Jurkat, Clone E6-1 (cell line): ENCODE results near the gene CABLES2.

Experiments used
- DNase-seq: peaks from one replicate; pipeline ENCODE4 v3.0.0-alpha.2; 2011; ENCODE audit warnings: low read depth, low spot score
- H3K4me3 ChIP-seq: 2 replicates; pipeline ENCODE4 v1.5.1; 2011; ENCODE audit warnings: mild to moderate bottlenecking, low read length, control low read depth, moderate library complexity

Gene CABLES2

DNA sequence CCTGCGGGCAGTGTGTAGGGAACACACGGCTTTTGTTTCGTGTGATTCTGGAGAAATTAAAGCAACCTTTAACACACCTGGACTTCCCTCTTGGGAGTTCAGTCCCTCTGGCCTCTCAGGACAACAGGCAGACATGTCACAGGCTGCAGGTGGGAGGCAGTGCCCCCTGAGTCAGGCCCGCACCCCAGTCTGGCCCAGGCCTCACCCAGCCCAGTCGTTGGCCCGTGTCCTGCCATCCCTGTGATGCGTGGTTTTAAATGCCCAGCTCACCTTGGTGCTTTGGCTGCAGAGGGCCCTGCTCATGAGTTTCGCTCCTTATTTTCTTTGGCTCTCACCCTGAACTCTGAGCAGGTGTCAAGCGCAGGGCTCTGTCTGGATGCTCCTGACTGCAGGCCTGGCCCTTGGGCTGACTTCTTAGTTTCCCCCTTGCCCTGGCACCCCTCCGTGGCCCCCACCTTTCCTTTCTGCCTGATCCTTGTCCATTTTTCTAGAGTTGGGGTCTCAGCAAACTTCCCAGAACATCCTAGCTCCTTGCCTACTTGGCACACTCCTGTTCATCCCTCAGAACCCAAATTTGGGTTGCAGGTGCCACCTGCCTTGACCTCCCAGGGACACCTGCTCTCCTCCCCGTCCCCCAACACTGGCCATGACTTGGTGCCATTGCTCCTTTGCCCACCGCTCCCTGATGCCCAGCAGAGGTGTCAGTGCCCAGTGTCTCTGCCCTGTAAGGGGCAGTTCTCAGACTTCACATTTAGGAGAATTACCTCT is 2.2 kb upstream of the CABLES2 start:
- DNase-seq: no peak
- H3K4me3 ChIP-seq: no peak overlapping the region

DNA sequence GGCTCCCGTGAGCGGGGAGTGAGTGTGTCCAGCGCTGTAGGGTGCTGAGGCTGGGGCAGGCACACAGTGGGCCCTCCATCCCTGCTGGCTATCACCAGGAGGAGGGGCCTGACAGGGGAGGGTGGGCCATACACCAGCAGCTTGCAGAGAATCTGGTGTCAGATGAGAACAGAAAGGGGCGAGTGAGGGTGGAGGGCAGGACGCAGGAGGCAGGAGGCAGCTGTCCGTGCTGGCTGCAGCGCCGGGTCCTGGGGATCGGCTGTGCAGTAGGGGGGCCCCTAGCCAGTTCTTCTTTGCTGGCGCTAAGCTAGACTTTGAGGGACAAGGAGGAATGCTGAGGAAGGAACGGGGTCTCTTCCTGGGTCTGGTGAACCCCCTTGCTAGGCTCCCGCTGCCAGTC is 1.6 kb upstream of the CABLES2 start:
- DNase-seq: no peak
- H3K4me3 ChIP-seq: no peak overlapping the region

DNA sequence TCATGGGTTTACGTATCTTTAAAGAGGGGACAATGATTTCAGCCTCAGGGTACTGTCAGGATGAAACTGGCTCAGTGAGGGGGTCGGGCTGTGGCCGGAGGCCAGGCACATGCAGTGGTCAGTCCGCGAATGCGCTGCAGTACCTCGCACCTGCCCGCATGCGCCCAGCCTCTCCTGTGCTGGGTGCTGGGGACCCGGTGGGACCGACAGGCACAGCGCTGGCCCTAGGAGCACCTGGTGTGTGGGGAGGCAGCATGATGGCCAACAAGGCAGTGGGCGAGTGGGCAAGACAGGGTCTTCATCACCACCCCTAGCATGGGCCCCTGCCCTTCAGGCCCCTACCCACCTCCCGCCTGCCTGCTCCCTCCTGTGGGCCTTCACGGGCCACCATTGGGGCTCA is 970 bp upstream of the CABLES2 start:
- H3K4me3 ChIP-seq: peak overlapping the region; percentile 52
- DNase-seq: no peak

DNA sequence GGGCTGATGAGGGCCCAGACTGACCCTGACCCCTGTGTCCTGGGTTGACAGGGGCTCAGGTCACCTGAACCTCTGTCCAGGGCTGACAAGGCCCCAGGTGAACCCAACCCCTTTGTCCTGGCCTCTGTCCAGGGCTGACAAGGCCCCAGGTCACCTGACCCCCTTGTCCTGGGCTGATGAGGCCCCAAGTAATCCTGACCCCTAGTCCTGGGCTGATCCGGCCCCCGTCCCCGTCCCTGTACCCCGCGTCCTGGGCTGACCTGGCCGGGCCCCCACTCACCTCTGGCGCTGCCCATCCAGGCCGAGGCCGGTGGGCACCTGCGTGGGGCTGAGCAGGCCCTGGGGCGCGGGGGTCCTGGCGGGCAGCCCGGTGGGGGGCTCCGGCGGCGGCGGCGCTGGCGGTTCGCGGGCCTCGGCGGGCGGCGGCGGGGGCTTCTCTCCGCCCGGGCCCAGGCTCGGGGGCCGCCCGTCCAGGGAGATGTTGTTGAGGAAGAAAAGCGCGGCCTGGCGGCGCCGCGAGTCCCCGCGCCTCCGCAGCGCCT is 379 bp downstream of the CABLES2 start:
- no peak for DNase-seq
- H3K4me3 ChIP-seq: peak overlapping the region; percentile 77

DNA sequence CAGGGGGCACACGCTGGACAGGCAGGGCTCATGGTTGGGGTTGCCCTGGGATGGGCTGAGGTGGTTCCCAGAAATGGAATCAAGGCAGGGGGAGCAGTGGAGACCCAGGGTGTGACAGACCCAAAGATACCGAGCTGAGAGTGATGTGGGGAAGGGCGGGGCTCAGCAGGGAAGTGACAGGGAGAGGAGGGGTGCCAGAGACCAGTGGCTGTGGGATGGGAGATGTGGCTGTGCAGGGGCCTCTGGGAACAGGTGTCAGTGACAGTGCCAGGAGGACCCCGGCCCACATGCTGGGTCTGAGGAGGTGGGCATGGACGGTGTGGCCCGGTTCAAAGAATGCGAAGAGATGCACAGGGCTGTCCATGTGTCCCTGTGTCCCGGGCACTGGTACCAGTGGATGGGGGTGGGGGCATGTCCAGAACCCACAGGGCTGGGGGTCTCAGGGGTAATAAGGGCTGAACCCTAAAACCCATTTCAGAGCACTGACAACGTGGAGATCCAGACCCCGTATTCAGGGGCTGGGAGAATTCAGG is 1.0 kb downstream of the CABLES2 start:
- peak overlapping the region; percentile 77 for H3K4me3 ChIP-seq
- DNase-seq: no peak

DNA sequence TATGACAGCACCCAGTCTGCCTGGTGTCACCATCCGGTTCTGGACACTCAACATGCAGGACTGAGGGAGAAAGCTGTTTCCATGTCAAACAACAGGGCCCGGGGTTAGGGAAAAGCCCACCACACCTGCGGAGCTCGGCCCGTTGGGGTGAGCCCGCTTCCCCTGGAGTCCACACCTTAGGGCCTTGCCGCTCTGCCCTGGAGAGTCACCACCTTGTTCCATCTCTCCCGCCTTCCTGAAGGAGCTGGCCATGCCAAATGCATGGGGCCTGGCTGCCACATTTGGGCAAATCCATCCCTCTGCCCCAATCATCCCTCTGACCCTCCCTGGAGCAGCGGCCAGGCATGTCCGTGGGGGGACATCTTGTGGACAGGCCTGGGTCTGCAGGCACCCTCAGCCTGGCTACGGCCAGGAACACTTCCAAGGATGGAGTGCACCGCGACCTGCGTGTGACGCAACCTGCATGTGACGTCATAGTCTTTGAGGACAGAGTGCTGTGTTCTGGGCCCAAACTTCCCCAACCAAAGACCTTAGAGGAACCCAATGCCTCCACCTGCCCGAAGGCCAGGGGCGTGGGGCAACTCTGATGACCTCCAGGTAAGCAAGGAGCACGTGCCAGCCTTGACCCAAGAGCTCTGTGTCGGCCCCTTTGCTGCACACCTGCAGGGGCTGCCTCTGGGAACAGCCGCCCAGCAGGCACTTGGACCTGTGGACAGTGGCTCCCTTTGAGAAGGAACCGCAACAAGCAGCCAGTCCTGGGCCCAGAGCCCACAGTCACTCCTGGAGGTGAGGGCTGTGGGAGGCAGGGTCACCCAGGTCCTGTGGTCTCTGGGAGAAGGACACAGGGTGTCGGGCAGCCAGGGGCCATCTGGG is 1.7 kb downstream of the CABLES2 start:
- peak overlapping the region; percentile 77 for H3K4me3 ChIP-seq
- DNase-seq: no peak

DNA sequence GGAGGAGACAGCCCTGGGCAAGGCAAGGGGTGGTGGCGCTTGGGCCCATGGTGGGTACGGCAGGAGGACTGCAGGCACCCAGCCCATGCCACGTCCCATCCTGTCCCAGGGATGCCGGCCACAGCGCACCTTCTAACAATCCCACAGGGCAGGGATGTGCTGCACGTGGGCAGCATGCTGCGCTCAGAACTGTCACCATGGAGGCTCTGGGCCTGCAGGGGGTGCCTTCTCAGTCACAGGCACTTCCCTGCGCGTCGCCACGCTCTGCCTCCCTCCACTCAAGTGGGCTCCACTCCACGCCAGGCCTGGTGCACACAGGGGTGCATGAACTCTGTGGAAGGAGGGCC is 2.4 kb downstream of the CABLES2 start:
- H3K4me3 ChIP-seq: no peak overlapping the region
- no peak for DNase-seq

DNA sequence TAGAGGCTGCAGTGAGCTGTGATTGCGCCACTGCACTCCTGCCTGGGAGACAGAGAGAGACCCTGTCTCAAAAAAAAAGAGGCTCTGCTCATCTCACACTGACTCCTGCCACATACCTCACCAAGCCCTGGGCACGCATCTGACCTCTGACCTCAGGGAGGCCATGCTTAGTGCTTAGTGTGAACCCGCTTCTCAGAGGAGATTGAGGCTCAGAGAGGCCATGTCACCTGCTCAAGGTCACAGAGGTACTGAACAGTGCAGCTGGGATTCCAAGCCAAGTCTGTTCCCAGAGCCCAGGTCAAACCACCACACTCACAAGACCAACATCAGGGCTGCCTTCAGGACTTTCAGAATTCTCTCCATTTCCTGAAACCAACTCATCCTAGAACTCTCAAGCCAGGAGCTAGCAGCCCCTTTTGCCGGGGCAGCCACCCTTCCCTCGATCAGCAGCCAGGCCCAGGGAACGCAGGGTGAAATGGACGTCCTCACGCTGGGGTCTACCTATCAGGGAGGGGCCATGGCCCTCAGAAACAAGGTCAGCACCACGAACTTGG is 2.9 kb downstream of the CABLES2 start:
- no peak for DNase-seq
- no peak overlapping the region for H3K4me3 ChIP-seq

DNA sequence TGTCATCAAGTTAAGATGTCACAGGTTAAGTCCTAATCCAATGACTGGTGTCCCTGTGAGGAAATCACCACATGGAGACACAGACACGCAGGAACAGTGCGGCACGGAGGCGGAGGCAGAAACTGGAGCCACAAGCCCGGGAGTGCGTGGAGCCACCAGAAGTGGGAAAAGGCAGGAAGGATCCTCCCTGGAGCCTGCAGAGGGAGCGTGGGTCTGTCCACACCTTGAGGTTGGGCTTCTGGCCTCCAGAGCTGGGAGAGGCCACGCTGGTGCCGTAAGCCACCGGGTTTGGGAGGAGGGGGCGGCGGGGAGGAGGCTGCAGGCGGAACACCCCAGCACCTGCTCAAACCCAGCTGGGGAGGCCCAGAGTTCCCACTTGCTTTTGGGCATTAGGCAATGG is 3.8 kb downstream of the CABLES2 start:
- H3K4me3 ChIP-seq: no peak overlapping the region
- DNase-seq: no peak

DNA sequence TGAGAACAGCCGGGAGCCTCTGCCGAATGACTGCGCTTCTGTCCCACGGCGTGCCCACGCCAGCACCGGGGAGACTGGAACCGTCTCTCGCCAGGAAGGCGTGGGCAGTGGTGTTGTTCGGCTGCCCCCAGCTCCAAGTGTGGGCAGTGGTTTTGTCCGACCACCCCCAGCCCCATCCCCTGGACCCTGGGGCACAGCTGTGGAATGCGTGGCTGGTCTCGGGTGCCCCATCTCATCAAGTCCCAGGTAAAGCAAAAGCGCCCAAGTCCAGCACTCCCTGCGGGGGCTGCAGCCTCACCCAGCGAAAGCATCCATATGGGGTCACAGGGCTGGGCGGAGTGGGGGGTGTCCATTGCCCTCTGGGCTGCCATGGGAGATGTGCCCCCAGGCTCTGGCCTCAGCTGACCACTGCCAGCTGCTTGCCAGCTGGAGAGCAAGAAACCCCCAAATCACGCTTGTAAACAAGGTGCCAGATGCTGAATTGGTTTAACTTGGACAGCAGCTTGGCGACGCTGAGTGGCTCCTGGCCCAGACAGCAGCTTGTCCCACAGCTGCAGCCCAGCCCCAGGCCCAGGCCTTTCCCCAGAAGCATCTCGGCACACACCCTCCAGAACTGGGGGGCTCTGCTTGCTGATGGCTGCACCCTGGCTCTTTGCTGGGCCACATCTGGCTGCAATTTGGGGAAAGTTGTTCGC is 4.5 kb downstream of the CABLES2 start:
- H3K4me3 ChIP-seq: no peak overlapping the region
- no peak for DNase-seq

DNA sequence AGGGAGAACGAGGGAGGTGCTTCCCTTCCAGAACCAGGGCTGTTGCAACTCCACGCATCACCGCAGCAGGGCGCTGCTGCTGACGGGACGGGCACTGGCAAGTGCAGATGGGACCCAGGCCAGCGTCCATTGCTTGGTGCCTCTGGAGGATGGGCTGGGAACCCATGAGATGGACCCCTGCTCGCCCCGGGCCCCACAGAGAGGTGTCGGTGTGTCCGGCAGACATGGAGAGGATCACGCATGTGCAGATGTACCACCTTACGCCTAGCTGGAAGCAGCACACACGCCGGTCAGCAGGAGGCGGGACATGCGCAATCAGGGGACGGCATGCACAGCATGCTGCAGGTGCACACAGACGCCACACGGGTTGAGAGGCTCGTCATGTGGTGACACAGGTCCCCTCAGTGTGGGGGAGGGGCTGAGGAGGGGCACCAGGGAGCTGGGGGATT is 5.7 kb downstream of the CABLES2 start:
- no peak overlapping the region for H3K4me3 ChIP-seq
- DNase-seq: no peak

DNA sequence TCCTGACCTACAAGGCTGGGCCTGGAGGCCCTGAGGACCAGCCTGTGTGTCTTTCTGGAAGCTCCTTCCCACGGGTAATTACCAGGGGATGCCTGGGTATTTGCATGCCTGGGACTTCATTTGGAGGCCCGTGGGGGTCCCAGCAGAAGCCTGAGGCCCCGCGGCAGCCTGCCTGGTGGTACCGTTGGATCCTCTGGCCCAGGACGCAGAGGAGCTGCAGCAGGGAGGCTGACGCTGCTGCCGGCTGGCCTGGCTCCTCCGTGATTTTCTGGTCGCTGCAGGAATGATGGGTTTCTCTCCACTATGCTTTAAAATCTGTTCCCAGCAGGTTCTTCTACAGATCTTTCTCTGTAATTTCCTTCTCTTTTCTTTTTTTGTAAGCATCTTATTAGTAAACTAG is 6.5 kb downstream of the CABLES2 start:
- no peak overlapping the region for H3K4me3 ChIP-seq
- DNase-seq: no peak

DNA sequence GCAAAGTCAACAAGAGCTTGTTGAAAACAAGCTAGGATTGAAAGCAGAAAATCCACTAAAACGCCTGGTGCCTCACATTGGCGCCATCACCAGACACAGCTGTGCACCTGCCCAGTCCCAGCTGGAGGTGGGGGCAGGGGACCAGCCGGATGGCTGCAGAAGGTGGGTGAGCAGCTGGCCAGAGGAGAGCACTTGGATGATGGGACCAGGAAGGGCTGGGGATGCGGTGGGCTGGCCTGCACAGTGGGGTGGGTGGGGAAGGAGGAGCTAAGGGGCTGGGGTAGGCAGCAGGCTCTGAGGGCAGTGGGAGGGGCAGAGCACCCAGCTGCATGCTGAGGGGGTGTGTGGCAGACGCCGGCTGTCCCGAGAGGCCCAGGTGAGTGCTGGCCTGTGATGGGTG is 7.1 kb downstream of the CABLES2 start:
- DNase-seq: no peak
- H3K4me3 ChIP-seq: no peak overlapping the region

DNA sequence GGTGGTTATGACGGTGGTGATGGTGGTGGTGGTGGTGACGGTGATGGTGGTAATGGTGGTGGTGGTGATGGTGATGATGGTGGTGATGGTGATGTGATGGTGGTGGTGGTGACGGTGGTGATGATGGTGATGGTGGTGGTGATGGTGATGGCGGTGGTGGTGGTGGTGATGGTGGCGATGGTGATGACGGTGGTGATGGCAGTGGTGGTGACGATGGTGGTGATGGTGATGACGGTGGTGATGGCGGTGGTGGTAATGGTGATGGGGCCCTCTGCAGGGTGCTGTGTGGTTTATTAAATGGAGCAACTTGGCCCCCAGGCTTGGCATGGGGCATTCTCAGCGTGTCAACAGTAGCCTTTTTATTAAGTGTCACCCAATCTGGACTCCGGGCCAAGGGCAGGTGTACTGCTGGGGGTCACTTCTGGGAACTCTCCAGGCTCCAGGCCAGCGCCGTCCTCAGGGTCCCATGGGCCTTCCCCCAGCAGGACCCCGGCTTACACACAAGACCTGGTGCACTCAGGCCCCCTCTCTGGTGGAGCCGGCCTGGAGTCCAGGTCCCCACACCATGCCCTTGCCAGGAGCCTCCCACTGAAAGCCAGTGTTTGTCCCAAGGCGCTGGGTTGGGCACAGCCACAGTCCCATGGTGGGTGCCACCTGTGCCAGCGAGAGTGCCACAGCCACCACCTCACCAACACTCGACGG is 8.8 kb downstream of the CABLES2 start:
- no peak for DNase-seq
- H3K4me3 ChIP-seq: no peak overlapping the region

DNA sequence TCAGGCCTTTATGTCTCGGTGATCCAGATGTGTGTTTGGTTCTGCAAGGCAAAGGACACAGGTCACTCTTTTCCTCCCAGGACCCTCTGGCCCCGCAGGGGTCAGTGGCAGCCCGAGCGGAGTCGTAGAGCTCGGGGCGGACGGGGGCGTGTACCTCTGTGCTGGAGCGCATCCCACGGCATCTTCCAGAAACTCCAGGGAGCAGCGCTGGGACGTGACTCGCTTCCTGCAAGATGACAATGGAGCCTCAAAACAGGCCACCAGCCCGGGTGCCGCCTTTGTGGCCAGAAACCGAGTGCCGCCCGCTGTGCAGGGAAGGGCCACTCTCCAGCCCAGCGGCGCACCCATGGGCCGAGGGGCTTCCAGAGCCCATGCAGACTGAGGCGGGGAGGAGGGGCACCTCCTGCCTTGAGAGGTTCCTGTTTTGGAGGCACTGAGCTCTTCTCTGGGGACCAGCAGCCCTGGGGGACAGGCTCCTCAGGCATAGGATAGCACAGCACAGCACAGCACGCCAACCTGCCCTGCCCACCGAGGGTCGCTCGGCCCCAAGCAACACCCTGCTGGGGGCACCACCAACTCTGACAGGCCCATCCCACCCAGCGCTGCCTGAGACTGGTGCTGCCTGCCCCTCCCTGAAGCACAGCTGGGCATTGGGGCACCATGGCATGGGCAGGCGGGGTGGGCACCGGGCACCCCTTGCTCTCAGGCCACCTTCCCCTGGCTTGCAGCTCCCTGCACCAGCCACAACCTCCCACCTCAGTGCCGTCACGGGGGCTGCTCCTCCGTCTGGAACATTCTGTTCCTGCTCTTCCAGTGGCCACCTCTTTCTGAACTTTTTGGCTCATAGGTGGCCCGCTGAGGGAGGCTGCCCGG is 10.5 kb downstream of the CABLES2 start:
- DNase-seq: no peak

DNA sequence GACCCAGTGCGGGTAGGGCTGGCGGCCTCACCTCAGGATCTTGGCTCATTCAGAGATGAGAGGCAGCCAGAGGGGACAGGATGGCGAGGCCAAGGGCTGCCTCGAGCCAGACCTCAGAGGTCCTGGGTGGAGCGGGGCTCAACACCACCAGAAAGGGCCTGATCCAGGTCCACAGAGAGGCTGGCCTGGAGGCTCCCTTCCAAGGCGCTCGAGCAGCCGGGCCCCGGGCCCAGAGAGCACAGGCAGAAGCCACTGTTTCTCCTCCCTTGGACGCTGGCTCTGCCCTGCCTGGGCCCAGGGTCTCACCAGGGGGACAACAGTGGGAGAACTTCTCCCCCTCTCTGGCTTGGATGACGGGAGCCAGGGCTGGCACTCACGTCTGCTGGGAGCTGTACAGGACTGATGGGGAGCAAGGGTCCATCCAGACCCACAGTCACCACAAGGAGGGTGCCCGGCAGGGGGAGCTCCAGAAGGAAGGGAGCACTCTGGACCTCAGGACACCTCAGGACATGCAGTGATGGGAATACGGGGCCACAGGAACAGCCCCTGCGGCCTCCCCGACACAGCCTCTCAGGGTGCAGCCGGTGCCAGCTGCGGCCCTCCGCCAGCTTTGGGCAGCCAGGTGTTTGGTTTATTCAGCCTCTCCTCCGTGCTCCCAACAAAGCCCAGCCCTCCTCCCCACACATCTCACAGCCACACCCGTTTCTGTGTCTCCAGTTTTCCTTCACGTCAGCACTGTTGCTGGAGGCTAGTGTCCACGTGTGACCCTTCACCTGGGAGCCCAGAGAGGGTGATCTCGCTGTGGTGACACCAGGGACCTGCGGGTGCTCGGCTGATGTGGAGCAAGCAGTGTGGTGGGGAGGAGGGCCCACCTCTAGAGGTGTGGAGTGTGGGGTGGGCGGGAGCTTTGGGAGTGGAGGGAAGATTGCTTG is 11.5 kb downstream of the CABLES2 start:
- no peak for DNase-seq
- H3K4me3 ChIP-seq: no peak overlapping the region

More for the DNA sequence above, 10.5 kb downstream of the CABLES2 start:
- H3K4me3 ChIP-seq: no peak overlapping the region
